Tibial artery (tissue), 4 donors: ENCODE data around the gene SMCO3.
"Not testable (repeated sequence)": the region's sequence is repeated elsewhere in the genome, so short reads cannot be mapped to it uniquely, and the experiment has no call there.

Source experiments
- DNase-seq, 2 donors: peaks; one replicate each; pipeline ENCODE4 v3.0.0-alpha.2; 2019
- H3K27ac ChIP-seq, 2 donors: fragments of 200-600 bp; sonication (generic) in 1 of 2; 1 replicate in 1 of 2; 2 replicates in 1 of 2; pipeline ENCODE4 v1.5.1; 2018 to 2019; ENCODE audit warnings: mild to moderate bottlenecking in 1 of 2
- H3K27me3 ChIP-seq, 2 donors: fragments of 200-600 bp; sonication (generic) in 1 of 2; one replicate each; pipeline versions ENCODE4 v1.5.1 to v1.6.0; 2016 to 2019
- H3K36me3 ChIP-seq, 3 donors: fragments of 200-600 bp; sonication (generic) in 2 of 3; one replicate each; pipeline ENCODE4 v1.5.1; 2016 to 2019; ENCODE audit warnings: mild to moderate bottlenecking in 2 of 3
- H3K4me1 ChIP-seq, 4 donors: fragments of 200-600 bp; sonication (generic) in 2 of 4; 1 replicate in 3 of 4; 2 replicates in 1 of 4; pipeline ENCODE4 v1.5.1; 2016 to 2019
- H3K4me3 ChIP-seq, 2 donors: fragments of 200-600 bp; sonication (generic) in 1 of 2; 1 replicate in 1 of 2; 2 replicates in 1 of 2; pipeline ENCODE4 v1.5.1; 2018 to 2019; ENCODE audit warnings: mild to moderate bottlenecking in 2 of 2
- H3K9me3 ChIP-seq, 3 donors: fragments of 200-600 bp; sonication (generic) in 1 of 3; one replicate each; pipeline ENCODE4 v1.5.1; 2016 to 2019
- CTCF ChIP-seq, 2 experiments: fragments of 200-600 bp in 1 of 2; fragments of 450-650 bp in 1 of 2; IDR thresholded peaks; one replicate each; pipeline ENCODE4 v1.5.1; 2017 to 2019; ENCODE audit warnings: antibody characterized with exemption in 2 of 2, mild to moderate bottlenecking in 1 of 2, moderate library complexity in 1 of 2
- intact Hi-C: fragments of 100-400 bp; cut with DNase I; formaldehyde crosslinking; loops from one replicate; pipeline ENCODE4 v1.15.0; 2023; ENCODE audit warnings: low total_unique reads

The SMCO3 gene

GRCh38 chr12:14768823-14769405 lies 45.1 kb downstream of the SMCO3 start:
- DNase-seq = no peak
- H3K36me3 ChIP-seq = peaks cover 0 to 15% (median 5%) of the 10 kb centered on the region in 3 donors
- TF ChIP-seq CTCF (IDR thresholded peaks at IDR 0.05) = no peak

GRCh38 chr12:14767617-14768016 lies 46.4 kb downstream of the SMCO3 start:
- peak overlapping the region in 1 of 2 donors; percentile 94 for H3K4me3 ChIP-seq
- peaks cover 0 to 8% (median 0%) of the 10 kb centered on the region in 3 donors for H3K9me3 ChIP-seq

More at GRCh38 chr12:14768823-14769405, 45.1 kb downstream of the SMCO3 start:
- intact Hi-C loops = no loop called here
- H3K27ac ChIP-seq = peak overlapping the region; percentile 96 to 97
- peak overlapping the region; percentile 80 to 94 for H3K4me3 ChIP-seq
- peaks cover 0 to 8% (median 0%) of the 10 kb centered on the region in 3 donors for H3K9me3 ChIP-seq
- peaks cover 0 to 40% (median 4%) of the 10 kb centered on the region in 4 donors for H3K4me1 ChIP-seq
- no peaks in the 10 kb centered on the region for H3K27me3 ChIP-seq

GRCh38 chr12:14766649-14767215 lies 47.2 kb downstream of the SMCO3 start:
- H3K4me1 ChIP-seq = peaks cover 0 to 27% (median 4%) of the 10 kb centered on the region in 4 donors
- DNase-seq = no peak
- peaks cover 0 to 8% (median 0%) of the 10 kb centered on the region in 3 donors for H3K9me3 ChIP-seq
- H3K27me3 ChIP-seq = no peaks in the 10 kb centered on the region
- TF ChIP-seq CTCF (IDR thresholded peaks at IDR 0.05) = no peak
- peaks cover 0 to 19% (median 5%) of the 10 kb centered on the region in 3 donors for H3K36me3 ChIP-seq
- no peak overlapping the region for H3K27ac ChIP-seq
- intact Hi-C loops = no loop called here
- no peak overlapping the region for H3K4me3 ChIP-seq

More at GRCh38 chr12:14767617-14768016, 46.4 kb downstream of the SMCO3 start:
- Histone ChIP-seq H3K27me3 (no peaks in the 10 kb centered on the region), H3K36me3 (peaks cover 0 to 17% (median 5%) of the 10 kb centered on the region in 3 donors), H3K27ac (no peak overlapping the region), H3K4me1 (peaks cover 0 to 33% (median 4%) of the 10 kb centered on the region in 4 donors)
- intact Hi-C loops = no loop called here
- DNase-seq = no peak
- TF ChIP-seq CTCF (IDR thresholded peaks at IDR 0.05) = no peak

- H3K27me3 ChIP-seq, H3K4me3 ChIP-seq, DNase-seq, intact Hi-C loops, H3K27ac ChIP-seq, H3K9me3 ChIP-seq: not testable (repeated sequence)
- Histone ChIP-seq H3K4me1 (peaks cover 0 to 22% (median 4%) of the 10 kb centered on the region in 4 donors), H3K36me3 (peaks cover 2 to 19% (median 5%) of the 10 kb centered on the region in 3 donors)
Observed at GRCh38 chr12:14766020-14766419, 48.0 kb downstream of the SMCO3 start.

- peaks cover 5 to 19% (median 9%) of the 10 kb centered on the region in 3 donors for H3K36me3 ChIP-seq
- no peaks in the 10 kb centered on the region for H3K27me3 ChIP-seq
- TF ChIP-seq CTCF (IDR thresholded peaks at IDR 0.05) = no peak
- H3K4me3 ChIP-seq = no peak overlapping the region
- no peak overlapping the region for H3K27ac ChIP-seq
- peaks cover 0 to 22% (median 4%) of the 10 kb centered on the region in 4 donors for H3K4me1 ChIP-seq
- H3K9me3 ChIP-seq = peaks cover 0 to 8% (median 0%) of the 10 kb centered on the region in 3 donors
- DNase-seq = no peak
- intact Hi-C loops = no loop called here
Observed at GRCh38 chr12:14765398-14765797, 48.6 kb downstream of the SMCO3 start.

GRCh38 chr12:14759711-14760280 lies 54.2 kb downstream of the SMCO3 start:
- H3K4me3 ChIP-seq, DNase-seq, intact Hi-C loops, H3K9me3 ChIP-seq, H3K4me1 ChIP-seq, H3K27me3 ChIP-seq, H3K27ac ChIP-seq: not testable (repeated sequence)
- H3K36me3 ChIP-seq = peaks cover 0 to 13% (median 7%) of the 10 kb centered on the region in 3 donors
